Rectal smooth muscle tissue (tissue), 1 donor: ENCODE data around the gene LGI1.

ENCODE experiments used
- H3K27ac ChIP-seq: one replicate; pipeline ENCODE4 v1.7.0; 2013; ENCODE audit warnings: low read depth, low read length, inconsistent platforms
- H3K27me3 ChIP-seq: one replicate; pipeline ENCODE4 v1.7.0; 2013; ENCODE audit warnings: low read length; ENCODE audit not compliant: control insufficient read depth, insufficient read depth
- H3K36me3 ChIP-seq: one replicate; pipeline ENCODE4 v1.7.0; 2013; ENCODE audit warnings: low read length; ENCODE audit not compliant: control insufficient read depth, insufficient read depth
- H3K4me1 ChIP-seq: one replicate; pipeline ENCODE4 v1.7.0; 2013; ENCODE audit warnings: low read length; ENCODE audit not compliant: control insufficient read depth, insufficient read depth
- H3K4me3 ChIP-seq: one replicate; pipeline ENCODE4 v1.7.0; 2013; ENCODE audit warnings: low read length
- H3K9ac ChIP-seq: one replicate; pipeline ENCODE4 v1.7.0; 2013; ENCODE audit warnings: low read length

Gene LGI1

GRCh38 chr10:93742633-93743349, 14.9 kb upstream of the LGI1 start:
- H3K27me3 ChIP-seq, result no peaks in the 10 kb centered on the region
- H3K9ac ChIP-seq, result no peak overlapping the region
- H3K4me1 ChIP-seq, result peaks cover 5% of the 10 kb centered on the region
- H3K27ac ChIP-seq, result no peak overlapping the region
- no peaks in the 10 kb centered on the region for H3K36me3 ChIP-seq
- no peak overlapping the region for H3K4me3 ChIP-seq

DNA sequence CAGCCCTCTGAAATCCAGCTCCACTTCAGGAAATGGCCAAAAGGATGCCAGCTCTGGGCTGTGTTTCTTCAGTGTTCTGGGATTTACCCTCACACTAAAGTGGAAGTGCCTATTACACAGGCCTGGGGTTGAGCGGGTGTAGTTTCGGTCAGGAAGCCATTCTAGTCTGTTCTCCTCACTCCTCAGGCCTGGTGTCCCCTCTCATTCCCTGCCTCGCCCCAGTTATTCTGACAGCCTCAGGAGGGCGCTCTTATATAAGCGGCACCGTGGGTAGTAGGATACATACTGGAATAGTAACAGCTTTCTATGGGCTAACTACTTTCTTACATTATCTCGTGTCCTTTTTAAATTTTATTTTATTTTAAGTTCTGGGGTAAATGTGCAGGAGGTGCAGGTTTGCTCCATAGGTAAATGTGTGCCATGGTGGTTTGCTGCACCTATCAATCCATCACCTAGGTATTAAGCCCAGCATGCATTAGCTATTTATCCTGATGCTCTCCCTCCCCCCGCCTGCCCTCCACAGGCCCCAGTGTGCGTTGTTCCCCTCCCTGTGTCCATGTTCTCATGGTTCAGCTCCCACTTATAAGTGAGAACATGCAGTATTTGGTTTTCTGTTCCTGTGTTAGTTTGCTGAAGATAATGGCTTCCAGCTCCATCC, 12.2 kb upstream of the LGI1 start:
- no peak overlapping the region for H3K4me3 ChIP-seq
- no peak overlapping the region for H3K9ac ChIP-seq
- H3K27me3 ChIP-seq, result no peaks in the 10 kb centered on the region
- peaks cover 10% of the 10 kb centered on the region for H3K4me1 ChIP-seq
- no peaks in the 10 kb centered on the region for H3K36me3 ChIP-seq
- no peak overlapping the region for H3K27ac ChIP-seq

DNA sequence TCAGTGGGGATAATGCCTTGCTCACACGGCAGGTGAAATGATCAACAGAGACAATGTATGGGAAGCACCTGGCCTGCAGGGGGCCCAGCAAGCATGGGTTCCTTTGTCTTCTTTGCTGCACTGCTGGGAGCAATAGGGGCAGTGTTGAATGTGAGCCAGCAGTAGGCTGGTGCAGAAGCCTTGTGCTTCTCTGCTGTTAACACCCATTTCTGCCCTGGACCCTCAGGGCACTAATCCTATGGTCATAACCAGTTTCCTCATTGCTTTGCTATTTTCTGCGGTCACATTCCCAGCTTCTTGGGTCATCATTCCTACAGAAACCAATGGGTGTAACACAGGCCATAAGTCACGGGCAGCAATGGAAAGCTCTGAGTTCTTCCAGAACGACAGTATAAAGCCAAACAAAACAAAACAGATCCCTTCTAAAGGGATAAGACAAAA, 10.9 kb upstream of the LGI1 start:
- Histone ChIP-seq H3K27me3 (no peaks in the 10 kb centered on the region), H3K27ac (no peak overlapping the region), H3K36me3 (no peaks in the 10 kb centered on the region), H3K4me3 (no peak overlapping the region), H3K4me1 (peaks cover 13% of the 10 kb centered on the region), H3K9ac (no peak overlapping the region)

- Histone ChIP-seq H3K4me3 (no peak overlapping the region), H3K4me1 (peaks cover 29% of the 10 kb centered on the region), H3K27ac (no peak overlapping the region), H3K36me3 (no peaks in the 10 kb centered on the region), H3K27me3 (no peaks in the 10 kb centered on the region), H3K9ac (no peak overlapping the region)
Measured at GRCh38 chr10:93749218-93749799, 8.4 kb upstream of the LGI1 start.

DNA sequence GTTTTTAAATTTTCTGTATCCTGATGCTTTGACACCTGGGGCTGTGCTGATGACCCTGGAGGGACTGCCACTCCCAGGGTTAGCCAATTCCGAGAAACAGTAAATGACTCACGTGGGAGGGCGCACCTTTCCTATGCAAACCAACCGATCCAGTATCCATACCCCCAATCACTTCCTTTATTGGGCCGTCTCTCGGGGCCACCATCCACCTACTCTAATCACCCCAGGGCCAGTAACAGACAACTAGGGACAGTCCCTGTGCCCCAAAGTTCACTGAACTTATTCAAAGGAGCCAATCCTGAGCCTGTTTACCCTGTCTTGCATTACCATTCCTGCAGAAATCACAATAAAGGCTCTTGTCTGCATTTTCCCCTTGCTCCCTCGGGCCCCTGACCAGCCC, 6.6 kb upstream of the LGI1 start:
- no peak overlapping the region for H3K27ac ChIP-seq
- no peaks in the 10 kb centered on the region for H3K36me3 ChIP-seq
- no peaks in the 10 kb centered on the region for H3K27me3 ChIP-seq
- peaks cover 33% of the 10 kb centered on the region for H3K4me1 ChIP-seq
- no peak overlapping the region for H3K9ac ChIP-seq
- H3K4me3 ChIP-seq, result no peak overlapping the region

DNA sequence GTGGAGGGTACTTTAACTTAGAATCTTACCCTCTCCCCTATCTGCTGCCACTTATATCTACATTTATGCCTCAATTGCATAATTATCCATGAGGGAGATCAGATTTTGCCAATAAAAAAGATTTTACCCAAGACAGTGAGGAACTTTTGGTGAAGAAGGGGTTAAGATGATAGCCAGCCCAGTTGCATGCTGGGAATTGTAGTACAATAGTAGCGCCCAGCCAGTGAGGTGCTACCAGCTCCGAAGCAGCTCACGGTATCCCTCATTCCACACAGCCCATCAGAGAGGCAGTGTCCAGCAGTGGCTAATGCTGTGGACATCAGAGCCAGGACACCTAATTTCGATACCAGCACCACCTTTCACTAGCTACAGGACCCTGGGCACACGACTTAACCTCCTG, 5.9 kb upstream of the LGI1 start:
- peaks cover 29% of the 10 kb centered on the region for H3K4me1 ChIP-seq
- peak overlapping the region; percentile 58 for H3K4me3 ChIP-seq
- peak overlapping the region; percentile 38 for H3K27ac ChIP-seq
- H3K27me3 ChIP-seq, result no peaks in the 10 kb centered on the region
- no peaks in the 10 kb centered on the region for H3K36me3 ChIP-seq
- no peak overlapping the region for H3K9ac ChIP-seq

DNA sequence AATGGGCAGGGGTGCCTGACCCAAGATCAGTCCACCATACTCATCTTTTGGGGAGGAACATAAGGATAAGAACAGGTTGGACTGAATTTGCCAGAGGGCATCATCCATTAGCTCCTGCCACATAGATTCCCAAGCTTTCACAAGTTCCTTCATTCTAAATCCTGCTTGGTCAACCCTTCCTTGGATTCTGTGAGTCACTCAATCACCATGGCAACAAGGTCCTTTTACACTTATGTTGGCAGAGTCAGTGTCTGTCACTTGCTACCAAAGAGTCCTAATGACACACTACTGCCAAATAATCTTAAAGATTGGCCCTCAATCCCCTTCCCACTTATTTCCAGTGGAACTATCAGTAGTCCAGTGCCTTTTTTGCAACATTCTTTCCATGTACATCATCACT, 5.0 kb upstream of the LGI1 start:
- no peaks in the 10 kb centered on the region for H3K36me3 ChIP-seq
- H3K27ac ChIP-seq, result peak overlapping the region; percentile 0
- no peak overlapping the region for H3K4me3 ChIP-seq
- H3K9ac ChIP-seq, result no peak overlapping the region
- no peaks in the 10 kb centered on the region for H3K27me3 ChIP-seq
- peaks cover 28% of the 10 kb centered on the region for H3K4me1 ChIP-seq

DNA sequence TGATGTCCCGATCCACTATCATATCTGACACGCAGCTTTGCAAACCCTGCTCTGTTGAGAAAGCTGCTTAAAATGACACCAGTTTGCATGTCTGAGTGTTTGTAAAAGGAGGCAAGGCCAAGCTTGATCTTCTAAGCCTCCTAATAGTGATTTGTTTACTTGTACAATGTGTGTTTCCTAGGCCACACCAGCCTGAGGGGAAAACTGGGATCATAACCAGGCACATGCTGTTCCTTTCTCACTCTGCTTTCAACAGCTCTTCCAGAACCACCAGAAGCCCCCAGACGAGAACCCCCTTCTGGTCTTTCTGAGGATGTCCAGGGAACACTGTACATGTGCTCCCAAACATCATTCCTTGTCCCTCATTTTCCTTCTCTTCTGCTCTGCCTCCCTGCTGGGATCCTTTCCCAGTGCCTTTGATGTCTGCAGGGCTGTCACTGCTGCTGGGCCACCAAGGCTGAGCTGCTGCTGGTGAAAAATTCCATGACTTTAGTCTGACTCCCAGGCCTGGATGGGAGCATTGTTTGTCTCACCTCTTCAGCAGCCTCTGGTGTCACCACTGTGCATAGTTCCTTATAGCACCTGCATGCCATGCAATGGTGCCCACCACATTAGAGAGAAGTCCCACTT, 4.0 kb upstream of the LGI1 start:
- Histone ChIP-seq H3K27me3 (no peaks in the 10 kb centered on the region), H3K4me3 (no peak overlapping the region), H3K36me3 (no peaks in the 10 kb centered on the region), H3K9ac (no peak overlapping the region), H3K27ac (peak overlapping the region; percentile 44), H3K4me1 (peaks cover 28% of the 10 kb centered on the region)

DNA sequence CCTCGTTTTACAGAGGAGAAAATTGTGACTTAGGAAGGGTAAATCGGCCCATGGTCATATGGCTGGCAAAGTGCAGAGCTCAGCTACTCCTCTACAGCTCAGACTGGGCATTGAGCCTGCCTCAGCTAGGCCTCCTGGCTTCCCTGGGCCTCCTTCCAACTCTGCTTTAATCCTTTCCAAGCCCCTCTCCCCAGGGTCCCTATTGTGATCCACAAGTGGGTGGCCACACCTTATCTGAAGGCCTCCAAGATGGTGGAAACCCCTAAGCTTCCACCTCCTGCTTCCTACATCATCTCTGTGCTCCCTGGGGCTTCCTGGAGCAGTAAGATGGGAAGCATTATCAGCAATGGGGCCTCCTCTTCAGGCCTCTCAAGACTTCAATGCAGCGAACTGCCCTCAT, 3.0 kb upstream of the LGI1 start:
- no peak overlapping the region for H3K9ac ChIP-seq
- H3K4me1 ChIP-seq, result peaks cover 22% of the 10 kb centered on the region
- H3K27me3 ChIP-seq, result no peaks in the 10 kb centered on the region
- H3K36me3 ChIP-seq, result no peaks in the 10 kb centered on the region
- peak overlapping the region; percentile 66 for H3K27ac ChIP-seq
- H3K4me3 ChIP-seq, result no peak overlapping the region

DNA sequence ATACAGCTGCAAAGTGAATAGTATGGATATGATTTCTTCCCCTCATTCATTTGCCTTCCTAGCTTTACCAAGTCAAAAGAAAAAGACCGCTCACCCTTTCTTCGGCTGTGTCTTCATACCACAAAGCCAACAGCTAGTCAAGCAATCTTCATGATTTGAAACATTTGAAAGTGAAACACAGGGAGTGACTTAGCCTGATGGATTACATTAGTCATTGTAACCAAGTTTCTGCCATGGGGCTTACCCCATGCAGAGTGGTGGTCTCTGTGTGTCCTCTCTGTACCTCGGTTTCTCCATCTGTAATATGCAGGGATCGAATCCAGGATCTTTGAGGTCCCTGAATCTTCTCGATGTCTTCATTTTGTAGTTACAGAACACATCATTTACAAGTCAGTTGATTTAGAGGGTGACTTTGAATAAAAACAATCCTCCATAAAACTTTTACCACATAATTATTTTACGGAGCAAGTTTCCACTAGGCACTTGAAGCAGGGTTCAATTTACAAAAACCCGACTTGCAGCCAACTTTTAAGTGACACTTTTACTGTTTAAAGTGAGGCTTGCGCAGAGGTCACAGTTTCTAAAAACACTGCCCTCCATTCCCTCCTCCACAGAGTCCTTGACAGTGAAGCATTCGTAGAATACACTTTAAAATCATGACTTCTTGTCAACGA, 2.2 kb upstream of the LGI1 start:
- no peaks in the 10 kb centered on the region for H3K27me3 ChIP-seq
- H3K9ac ChIP-seq, result no peak overlapping the region
- peaks cover 22% of the 10 kb centered on the region for H3K4me1 ChIP-seq
- H3K36me3 ChIP-seq, result no peaks in the 10 kb centered on the region
- H3K27ac ChIP-seq, result peak overlapping the region; percentile 66
- H3K4me3 ChIP-seq, result peak overlapping the region; percentile 24

GRCh38 chr10:93756118-93756517, 1.6 kb upstream of the LGI1 start:
- Histone ChIP-seq H3K27ac (peak overlapping the region; percentile 66), H3K27me3 (no peaks in the 10 kb centered on the region), H3K4me3 (peak overlapping the region; percentile 16), H3K9ac (no peak overlapping the region), H3K36me3 (no peaks in the 10 kb centered on the region), H3K4me1 (peaks cover 22% of the 10 kb centered on the region)

DNA sequence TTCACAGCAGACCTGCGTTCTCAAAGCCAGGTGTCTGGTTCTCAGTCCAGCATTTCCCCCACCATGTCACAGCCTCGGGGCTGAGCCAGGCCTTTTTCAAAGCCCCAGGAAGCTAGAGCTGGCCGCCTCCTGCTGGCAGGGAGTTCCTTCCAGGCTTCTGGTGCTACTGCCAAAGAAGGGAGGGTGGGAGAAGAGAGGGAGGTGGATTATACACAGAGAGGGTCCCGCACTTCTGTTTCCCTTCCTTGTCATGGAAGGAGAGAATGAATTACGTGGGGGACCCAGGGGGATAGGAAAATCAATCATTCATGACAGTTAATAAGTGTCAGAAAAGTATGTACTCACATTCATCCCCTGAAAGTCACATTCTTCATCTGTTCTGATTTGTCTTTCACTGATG, 600 bp upstream of the LGI1 start:
- Histone ChIP-seq H3K4me3 (peak overlapping the region; percentile 24), H3K4me1 (peaks cover 17% of the 10 kb centered on the region), H3K27ac (peak overlapping the region; percentile 10), H3K27me3 (no peaks in the 10 kb centered on the region), H3K9ac (no peak overlapping the region), H3K36me3 (no peaks in the 10 kb centered on the region)
